Activated naive CD4-positive, alpha-beta T cell treated with anti-CD3 and anti-CD28 coated beads, Interleukin-2, amount 50 U/mL, for 16 hours (primary cell): ENCODE measurements around the gene DICER1.
"Not testable (repeated sequence)": the region's sequence is repeated elsewhere in the genome, so short reads cannot be mapped to it uniquely, and the experiment has no call there.

Experiments
- DNase-seq: peaks from one replicate; pipeline ENCODE4 v3.0.0-alpha.2; 2020

DICER1 gene

GRCh38 chr14:95144849-95145248 is 12.5 kb downstream of the DICER1 start:
- no peak for DNase-seq

GRCh38 chr14:95143808-95144620 is 13.3 kb downstream of the DICER1 start:
- DNase-seq = no peak

- no peak for DNase-seq
Measured at GRCh38 chr14:95142208-95142607, 15.1 kb downstream of the DICER1 start.

GRCh38 chr14:95141684-95142083 is 15.6 kb downstream of the DICER1 start:
- no peak for DNase-seq

- DNase-seq = no peak
Measured at GRCh38 chr14:95140060-95140858, 17.1 kb downstream of the DICER1 start.

- no peak for DNase-seq
Measured at GRCh38 chr14:95138876-95139275, 18.5 kb downstream of the DICER1 start.

GRCh38 chr14:95138455-95138854 is 18.9 kb downstream of the DICER1 start:
- not testable (repeated sequence) for DNase-seq

GRCh38 chr14:95137804-95138167 is 19.5 kb downstream of the DICER1 start:
- no peak for DNase-seq

- DNase-seq = no peak
Measured at GRCh38 chr14:95137164-95137803, 20.0 kb downstream of the DICER1 start.

- no peak for DNase-seq
Measured at GRCh38 chr14:95136631-95137030, 20.7 kb downstream of the DICER1 start.

- no peak for DNase-seq
Measured at GRCh38 chr14:95134304-95134933, 22.9 kb downstream of the DICER1 start.

GRCh38 chr14:95133282-95133681 is 24.0 kb downstream of the DICER1 start:
- no peak for DNase-seq

GRCh38 chr14:95132760-95133159 is 24.6 kb downstream of the DICER1 start:
- no peak for DNase-seq

- no peak for DNase-seq
Measured at GRCh38 chr14:95130549-95130948, 26.8 kb downstream of the DICER1 start.

- DNase-seq = no peak
Measured at GRCh38 chr14:95128140-95128539, 29.2 kb downstream of the DICER1 start.

- no peak for DNase-seq
Measured at GRCh38 chr14:95127531-95127911, 29.8 kb downstream of the DICER1 start.

- DNase-seq = no peak
Measured at GRCh38 chr14:95126906-95127530, 30.3 kb downstream of the DICER1 start.

- DNase-seq = no peak
Measured at GRCh38 chr14:95125915-95126314, 31.4 kb downstream of the DICER1 start.

GRCh38 chr14:95125221-95125620 is 32.1 kb downstream of the DICER1 start:
- DNase-seq = no peak

- no peak for DNase-seq
Measured at GRCh38 chr14:95123891-95124579, 33.3 kb downstream of the DICER1 start.

- no peak for DNase-seq
Measured at GRCh38 chr14:95122621-95122945, 34.7 kb downstream of the DICER1 start.

GRCh38 chr14:95121911-95122620 is 35.3 kb downstream of the DICER1 start:
- no peak for DNase-seq
